ENCODE measurements around the gene TSTD2.
A peak's percentile ranks its signal among the peaks of the same experiment; 100 is the strongest.

The TSTD2 gene

DNA sequence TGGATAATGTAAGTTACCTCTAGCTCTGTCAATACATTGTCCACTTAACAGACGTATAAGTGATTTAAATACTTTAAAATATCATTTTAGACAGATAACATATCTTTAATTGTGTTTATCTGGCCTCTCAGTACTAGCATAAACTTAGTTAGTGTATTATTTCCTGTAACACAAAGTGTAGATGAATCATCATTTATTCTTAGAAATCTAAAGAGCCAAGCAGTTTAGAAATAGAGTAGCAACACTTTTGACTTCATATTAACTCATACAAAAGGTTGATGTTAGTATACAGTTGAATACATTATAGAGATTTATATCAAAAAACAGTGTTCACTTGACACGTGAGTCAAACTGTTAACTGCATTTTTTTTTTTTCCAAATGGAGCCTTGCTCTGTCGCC, 18.5 kb upstream of the TSTD2 start:
- no peak overlapping the region for H3K4me3 ChIP-seq (ENCODE audit: low read depth, low read length)
- TF ChIP-seq CTCF (IDR thresholded peaks at IDR 0.05; ENCODE audit: borderline replicate concordance, insufficient read depth, low read depth, low read length), result no peak

GRCh38 chr9:97647996-97648395, 14.8 kb upstream of the TSTD2 start:
- TF ChIP-seq CTCF (IDR thresholded peaks at IDR 0.05; ENCODE audit: borderline replicate concordance, insufficient read depth, low read depth, low read length), result no peak
- no peak overlapping the region for H3K4me3 ChIP-seq (ENCODE audit: low read depth, low read length)

- H3K4me3 ChIP-seq (ENCODE audit: low read depth, low read length), result no peak overlapping the region
- TF ChIP-seq CTCF (IDR thresholded peaks at IDR 0.05; ENCODE audit: borderline replicate concordance, insufficient read depth, low read depth, low read length), result no peak
Measured at GRCh38 chr9:97645720-97646119, 12.6 kb upstream of the TSTD2 start.

DNA sequence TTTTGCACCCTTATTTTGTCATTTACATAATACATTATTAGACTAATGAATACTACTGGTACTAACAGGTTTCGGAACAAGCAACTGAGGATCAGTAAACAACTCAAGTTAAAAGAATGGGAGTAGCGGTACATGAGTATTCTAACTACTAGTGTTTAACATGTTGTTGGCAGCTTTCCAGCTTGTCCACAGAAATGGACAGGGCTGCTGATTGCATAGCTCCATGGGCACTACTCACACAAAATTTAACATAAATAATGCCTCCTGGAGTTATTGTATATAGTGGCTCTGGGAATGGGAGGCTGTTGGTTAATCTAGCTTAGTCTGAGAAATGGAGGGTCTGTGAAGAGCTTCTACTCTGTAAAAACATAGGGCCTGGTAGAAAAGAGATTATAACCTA, 7.2 kb upstream of the TSTD2 start:
- no peak overlapping the region for H3K4me3 ChIP-seq (ENCODE audit: low read depth, low read length)
- TF ChIP-seq CTCF (IDR thresholded peaks at IDR 0.05; ENCODE audit: borderline replicate concordance, insufficient read depth, low read depth, low read length), result no peak

GRCh38 chr9:97638666-97639065, 5.5 kb upstream of the TSTD2 start:
- peak; percentile 19; the same call in 1 of the 2 replicates for TF ChIP-seq CTCF (IDR thresholded peaks at IDR 0.05; ENCODE audit: borderline replicate concordance, insufficient read depth, low read depth, low read length)
- no peak overlapping the region for H3K4me3 ChIP-seq (ENCODE audit: low read depth, low read length)

DNA sequence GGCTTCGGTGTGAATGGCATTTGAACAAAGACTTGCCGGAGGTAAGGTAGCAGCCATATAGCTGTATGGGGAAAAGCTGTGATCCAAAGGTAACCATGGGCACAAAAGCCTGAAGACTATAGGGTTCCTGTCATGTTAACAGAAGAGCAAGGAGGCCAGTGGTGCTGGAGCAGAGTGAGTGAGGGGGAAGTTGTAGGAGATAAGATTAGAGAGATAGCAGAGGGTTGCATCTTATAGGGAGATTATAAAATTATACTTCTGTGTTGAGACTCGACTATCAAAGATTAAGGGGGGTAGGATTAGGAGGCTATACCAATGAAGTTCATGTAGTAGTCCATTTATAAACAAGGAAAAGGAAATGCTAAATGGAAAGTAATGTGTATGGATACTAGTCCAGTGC, 3.7 kb upstream of the TSTD2 start:
- TF ChIP-seq CTCF (IDR thresholded peaks at IDR 0.05; ENCODE audit: borderline replicate concordance, insufficient read depth, low read depth, low read length), result no peak
- H3K4me3 ChIP-seq (ENCODE audit: low read depth, low read length), result no peak overlapping the region

- TF ChIP-seq CTCF (IDR thresholded peaks at IDR 0.05; ENCODE audit: borderline replicate concordance, insufficient read depth, low read depth, low read length), result no peak
Measured at GRCh38 chr9:97635026-97635425, 1.9 kb upstream of the TSTD2 start.

More at GRCh38 chr9:97635026-97635425, 1.9 kb upstream of the TSTD2 start:
- H3K4me3 ChIP-seq (ENCODE audit: low read depth, low read length), result peak overlapping the region; percentile 95
